Hepatocyte (in vitro differentiated cells): ENCODE data around the gene NUBPL. TPM values are rescaled to one million over a fixed set of nuclear protein-coding genes. Genes with fewer than 3 reads are reported as not detected.

Experiments
- polyA plus RNA-seq: library from polyadenylated mRNA; unstranded; fragments of >200 nt; fragmentation: Nextera tagmentation; extraction: Ambion mirVana; gene quantifications from 2 replicates; pipeline ENCODE4 v1.2.1, GENCODE V29; 2016
- small RNA-seq: library from RNA; depleted of rRNA; stranded (forward); fragments of <200 nt; gene quantifications from one replicate; pipeline ENCODE3, GENCODE V24; 2014
- total RNA-seq: library from RNA; depleted of rRNA; stranded (reverse); fragments of >200 nt; gene quantifications from 2 replicates; pipeline ENCODE4 v1.2.3, GENCODE V29; 2014

NUBPL gene
- total and polyA plus RNA-seq, 2 experiments from 2014 or later = 7.4 to 14.8 TPM

Small RNA genes lying within 50 kb of the gene (small RNA-seq; reads per million reads assigned to genes)
- gene RNU6-455P (not detected), gene RNU6-602P (not detected)

Other genes with a start within 250 kb of the NUBPL start
- 22.2 and 25.3 TPM in 2 replicates for gene HEATR5A, start 140.9 kb upstream of the NUBPL start, total RNA-seq
- gene HEATR5A, start 140.9 kb upstream of the NUBPL start, polyA plus RNA-seq = 14.9 and 17.9 TPM in 2 replicates
- gene DTD2, start 103.9 kb upstream of the NUBPL start, total RNA-seq = 36.6 and 49.2 TPM in 2 replicates
- gene DTD2, start 103.9 kb upstream of the NUBPL start, polyA plus RNA-seq = 13.1 and 13.7 TPM in 2 replicates
- gene GPR33, start 73.4 kb upstream of the NUBPL start, total RNA-seq = not detected in 2 replicates
- not detected in 2 replicates for gene GPR33, start 73.4 kb upstream of the NUBPL start, polyA plus RNA-seq